HEK293 (cell line): Measurements from ENCODE around the gene PRPF6.

Experiments
- HOXD13 ChIP-seq: sonication (generic); formaldehyde crosslinking; IDR thresholded peaks from 2 replicates; pipeline ENCODE4 v1.8.0; 2022; ENCODE audit warnings: missing genetic modification reagents, borderline replicate concordance
- KLF9 ChIP-seq: fragments of 450-650 bp; formaldehyde crosslinking; IDR thresholded peaks from 2 replicates; pipeline ENCODE4 v1.5.1; 2016; ENCODE audit warnings: missing biosample characterization, missing genetic modification characterization, low read depth
- SP2 ChIP-seq: fragments of 450-650 bp; formaldehyde crosslinking; IDR thresholded peaks from 2 replicates; pipeline ENCODE4 v1.5.1; 2016; ENCODE audit warnings: missing biosample characterization, missing genetic modification characterization
- SP7 ChIP-seq: fragments of 450-650 bp; formaldehyde crosslinking; IDR thresholded peaks from 2 replicates; pipeline ENCODE4 v1.5.1; 2016; ENCODE audit warnings: missing biosample characterization, missing genetic modification characterization
- TCF7L2 ChIP-seq: IDR thresholded peaks from 2 replicates; pipeline ENCODE4 v1.6.1; 2011; ENCODE audit warnings: low read depth, mild to moderate bottlenecking, inconsistent platforms, low read length, moderate library complexity, borderline replicate concordance
- YY1 ChIP-seq: fragments of 450-650 bp; formaldehyde crosslinking; IDR thresholded peaks from 2 replicates; pipeline ENCODE4 v1.5.1; 2018; ENCODE audit warnings: missing biosample characterization, missing genetic modification characterization
- ZBTB20 ChIP-seq: fragments of 450-650 bp; formaldehyde crosslinking; IDR thresholded peaks from 2 replicates; pipeline ENCODE4 v1.5.1; 2016; ENCODE audit warnings: missing biosample characterization, missing genetic modification characterization
- ZBTB7A ChIP-seq: fragments of 450-650 bp; formaldehyde crosslinking; IDR thresholded peaks from 2 replicates; pipeline ENCODE4 v1.5.1; 2016; ENCODE audit warnings: low read depth, missing biosample characterization, missing genetic modification characterization
- ZFHX2 ChIP-seq: fragments of 450-650 bp; formaldehyde crosslinking; conservative IDR thresholded peaks from 2 replicates; pipeline ENCODE4 v1.5.1; 2016; ENCODE audit warnings: missing biosample characterization, missing genetic modification characterization
- ZIC2 ChIP-seq: fragments of 450-650 bp; formaldehyde crosslinking; IDR thresholded peaks from 2 replicates; pipeline ENCODE4 v1.5.1; 2016; ENCODE audit warnings: missing biosample characterization, missing genetic modification characterization
- ZNF175 ChIP-seq: fragments of 450-650 bp; formaldehyde crosslinking; IDR thresholded peaks from 2 replicates; pipeline ENCODE4 v1.5.1; 2016; ENCODE audit warnings: missing biosample characterization, missing genetic modification characterization
- ZNF221 ChIP-seq: fragments of 450-650 bp; formaldehyde crosslinking; IDR thresholded peaks from 2 replicates; pipeline ENCODE4 v1.5.1; 2017; ENCODE audit warnings: missing biosample characterization, missing genetic modification characterization, borderline replicate concordance
- ZNF239 ChIP-seq: fragments of 450-650 bp; formaldehyde crosslinking; IDR thresholded peaks from 2 replicates; pipeline ENCODE4 v1.5.1; 2016; ENCODE audit warnings: missing biosample characterization, missing genetic modification characterization
- ZNF341 ChIP-seq: fragments of 450-650 bp; formaldehyde crosslinking; IDR thresholded peaks from 2 replicates; pipeline ENCODE4; 2016; ENCODE audit warnings: low read depth, missing biosample characterization, missing genetic modification characterization
- ZNF350 ChIP-seq: fragments of 450-650 bp; formaldehyde crosslinking; IDR thresholded peaks from 2 replicates; pipeline ENCODE4 v1.5.0; 2017; ENCODE audit warnings: missing biosample characterization, mild to moderate bottlenecking, missing genetic modification characterization
- ZNF548 ChIP-seq: fragments of 450-650 bp; formaldehyde crosslinking; IDR thresholded peaks from 2 replicates; pipeline ENCODE4 v1.5.1; 2016; ENCODE audit warnings: missing biosample characterization, missing genetic modification characterization
- ZNF610 ChIP-seq: fragments of 450-650 bp; formaldehyde crosslinking; IDR thresholded peaks from 2 replicates; pipeline ENCODE4 v1.5.1; 2016; ENCODE audit warnings: missing biosample characterization, missing genetic modification characterization, borderline replicate concordance
- ZNF621 ChIP-seq: fragments of 450-650 bp; formaldehyde crosslinking; IDR thresholded peaks from 2 replicates; pipeline ENCODE4 v1.5.1; 2017; ENCODE audit warnings: missing biosample characterization, missing genetic modification characterization
- ZNF707 ChIP-seq: fragments of 450-650 bp; formaldehyde crosslinking; IDR thresholded peaks from 2 replicates; pipeline ENCODE4 v1.5.1; 2016; ENCODE audit warnings: missing biosample characterization, missing genetic modification characterization
- ZNF776 ChIP-seq: fragments of 450-650 bp; formaldehyde crosslinking; IDR thresholded peaks from 2 replicates; pipeline ENCODE4 v1.5.0; 2017; ENCODE audit warnings: missing biosample characterization, missing genetic modification characterization, borderline replicate concordance
- TF ChIP-seq, protein P1 (sequence below): fragments of 450-650 bp; formaldehyde crosslinking; optimal IDR thresholded peaks from 2 replicates; pipeline ENCODE3; 2016; ENCODE audit warnings: missing biosample characterization, mild to moderate bottlenecking, missing genetic modification characterization
- TF ChIP-seq, protein P2 (sequence below): fragments of 450-650 bp; formaldehyde crosslinking; IDR thresholded peaks from 2 replicates; pipeline ENCODE4 v1.5.1; 2016; ENCODE audit warnings: missing biosample characterization, missing genetic modification characterization, borderline replicate concordance
- TF ChIP-seq, protein P3 (sequence below): fragments of 450-650 bp; formaldehyde crosslinking; IDR thresholded peaks from 2 replicates; pipeline ENCODE4 v1.5.1; 2017; ENCODE audit warnings: missing biosample characterization, missing genetic modification characterization
- TF ChIP-seq, protein P4 (sequence below): fragments of 450-650 bp; formaldehyde crosslinking; IDR thresholded peaks from 2 replicates; pipeline ENCODE4 v1.5.1; 2017; ENCODE audit warnings: missing biosample characterization, mild to moderate bottlenecking, missing genetic modification characterization, moderate library complexity
- TF ChIP-seq, protein P5 (sequence below): fragments of 450-650 bp; formaldehyde crosslinking; IDR thresholded peaks from 2 replicates; pipeline ENCODE4 v1.5.1; 2016; ENCODE audit warnings: missing biosample characterization, missing genetic modification characterization
- TF ChIP-seq, protein P6 (sequence below): fragments of 450-650 bp; formaldehyde crosslinking; IDR thresholded peaks from 2 replicates; pipeline ENCODE4 v1.5.1; 2016; ENCODE audit warnings: missing biosample characterization, missing genetic modification characterization
- TF ChIP-seq, protein P7 (sequence below): fragments of 450-650 bp; formaldehyde crosslinking; IDR thresholded peaks from 2 replicates; pipeline ENCODE4 v1.5.1; 2017; ENCODE audit warnings: missing biosample characterization, missing genetic modification characterization
- TF ChIP-seq, protein P8 (sequence below): fragments of 450-650 bp; formaldehyde crosslinking; IDR thresholded peaks from 2 replicates; pipeline ENCODE4 v1.5.1; 2016; ENCODE audit warnings: missing biosample characterization, missing genetic modification characterization

The PRPF6 gene

DNA sequence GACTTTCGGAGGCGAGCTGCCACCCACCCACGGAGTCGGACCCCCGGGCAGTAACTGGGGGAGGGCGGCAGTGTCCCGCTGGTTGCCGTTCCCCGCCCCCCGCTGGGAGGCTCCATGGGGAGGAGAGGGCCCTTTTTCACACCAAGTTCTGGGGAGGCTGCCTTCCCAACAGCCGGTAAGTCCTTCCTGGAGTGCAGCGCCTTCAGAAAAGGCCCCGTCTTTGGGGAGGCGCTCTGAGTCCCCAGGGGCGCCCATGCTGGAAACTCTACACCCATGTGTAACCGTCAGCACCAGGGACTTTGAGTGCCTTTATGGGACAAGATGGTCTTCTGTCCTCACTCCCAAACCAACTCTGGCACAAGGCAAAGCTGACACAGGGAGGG lies 68.9 kb downstream of the PRPF6 start (continued):
- TF ChIP-seq, protein P1, sequence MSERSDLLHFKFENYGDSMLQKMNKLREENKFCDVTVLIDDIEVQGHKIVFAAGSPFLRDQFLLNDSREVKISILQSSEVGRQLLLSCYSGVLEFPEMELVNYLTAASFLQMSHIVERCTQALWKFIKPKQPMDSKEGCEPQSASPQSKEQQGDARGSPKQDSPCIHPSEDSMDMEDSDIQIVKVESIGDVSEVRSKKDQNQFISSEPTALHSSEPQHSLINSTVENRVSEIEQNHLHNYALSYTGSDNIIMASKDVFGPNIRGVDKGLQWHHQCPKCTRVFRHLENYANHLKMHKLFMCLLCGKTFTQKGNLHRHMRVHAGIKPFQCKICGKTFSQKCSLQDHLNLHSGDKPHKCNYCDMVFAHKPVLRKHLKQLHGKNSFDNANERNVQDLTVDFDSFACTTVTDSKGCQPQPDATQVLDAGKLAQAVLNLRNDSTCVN, result peak; percentile 28
- TF ChIP-seq ZNF548 (tag by site-specific recombination), result no peak
- no peak for TF ChIP-seq ZNF350 (tag by site-specific recombination)
- TF ChIP-seq ZNF239 (tag by site-specific recombination), result no peak
- TF ChIP-seq, protein P2, sequence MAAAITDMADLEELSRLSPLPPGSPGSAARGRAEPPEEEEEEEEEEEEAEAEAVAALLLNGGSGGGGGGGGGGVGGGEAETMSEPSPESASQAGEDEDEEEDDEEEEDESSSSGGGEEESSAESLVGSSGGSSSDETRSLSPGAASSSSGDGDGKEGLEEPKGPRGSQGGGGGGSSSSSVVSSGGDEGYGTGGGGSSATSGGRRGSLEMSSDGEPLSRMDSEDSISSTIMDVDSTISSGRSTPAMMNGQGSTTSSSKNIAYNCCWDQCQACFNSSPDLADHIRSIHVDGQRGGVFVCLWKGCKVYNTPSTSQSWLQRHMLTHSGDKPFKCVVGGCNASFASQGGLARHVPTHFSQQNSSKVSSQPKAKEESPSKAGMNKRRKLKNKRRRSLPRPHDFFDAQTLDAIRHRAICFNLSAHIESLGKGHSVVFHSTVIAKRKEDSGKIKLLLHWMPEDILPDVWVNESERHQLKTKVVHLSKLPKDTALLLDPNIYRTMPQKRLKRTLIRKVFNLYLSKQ (tag by site-specific recombination), result no peak
- TF ChIP-seq HOXD13 (CRISPR knock-in tag), result no peak
- no peak; the same call in 1 of the 2 replicates for TF ChIP-seq KLF9
- TF ChIP-seq, protein P3, sequence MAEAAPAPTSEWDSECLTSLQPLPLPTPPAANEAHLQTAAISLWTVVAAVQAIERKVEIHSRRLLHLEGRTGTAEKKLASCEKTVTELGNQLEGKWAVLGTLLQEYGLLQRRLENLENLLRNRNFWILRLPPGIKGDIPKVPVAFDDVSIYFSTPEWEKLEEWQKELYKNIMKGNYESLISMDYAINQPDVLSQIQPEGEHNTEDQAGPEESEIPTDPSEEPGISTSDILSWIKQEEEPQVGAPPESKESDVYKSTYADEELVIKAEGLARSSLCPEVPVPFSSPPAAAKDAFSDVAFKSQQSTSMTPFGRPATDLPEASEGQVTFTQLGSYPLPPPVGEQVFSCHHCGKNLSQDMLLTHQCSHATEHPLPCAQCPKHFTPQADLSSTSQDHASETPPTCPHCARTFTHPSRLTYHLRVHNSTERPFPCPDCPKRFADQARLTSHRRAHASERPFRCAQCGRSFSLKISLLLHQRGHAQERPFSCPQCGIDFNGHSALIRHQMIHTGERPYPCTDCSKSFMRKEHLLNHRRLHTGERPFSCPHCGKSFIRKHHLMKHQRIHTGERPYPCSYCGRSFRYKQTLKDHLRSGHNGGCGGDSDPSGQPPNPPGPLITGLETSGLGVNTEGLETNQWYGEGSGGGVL (tag by site-specific recombination), result peak; percentile 54
- peak; percentile 32; the same call in 1 of the 2 replicates for TF ChIP-seq ZBTB20 (tag by site-specific recombination)
- TF ChIP-seq, protein P4, sequence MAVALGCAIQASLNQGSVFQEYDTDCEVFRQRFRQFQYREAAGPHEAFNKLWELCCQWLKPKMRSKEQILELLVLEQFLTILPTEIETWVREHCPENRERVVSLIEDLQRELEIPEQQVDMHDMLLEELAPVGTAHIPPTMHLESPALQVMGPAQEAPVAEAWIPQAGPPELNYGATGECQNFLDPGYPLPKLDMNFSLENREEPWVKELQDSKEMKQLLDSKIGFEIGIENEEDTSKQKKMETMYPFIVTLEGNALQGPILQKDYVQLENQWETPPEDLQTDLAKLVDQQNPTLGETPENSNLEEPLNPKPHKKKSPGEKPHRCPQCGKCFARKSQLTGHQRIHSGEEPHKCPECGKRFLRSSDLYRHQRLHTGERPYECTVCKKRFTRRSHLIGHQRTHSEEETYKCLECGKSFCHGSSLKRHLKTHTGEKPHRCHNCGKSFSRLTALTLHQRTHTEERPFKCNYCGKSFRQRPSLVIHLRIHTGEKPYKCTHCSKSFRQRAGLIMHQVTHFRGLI (tag by site-specific recombination), result no peak
- TF ChIP-seq ZNF776 (tag by site-specific recombination), result no peak
- TF ChIP-seq TCF7L2, result no peak
- TF ChIP-seq, protein P5, sequence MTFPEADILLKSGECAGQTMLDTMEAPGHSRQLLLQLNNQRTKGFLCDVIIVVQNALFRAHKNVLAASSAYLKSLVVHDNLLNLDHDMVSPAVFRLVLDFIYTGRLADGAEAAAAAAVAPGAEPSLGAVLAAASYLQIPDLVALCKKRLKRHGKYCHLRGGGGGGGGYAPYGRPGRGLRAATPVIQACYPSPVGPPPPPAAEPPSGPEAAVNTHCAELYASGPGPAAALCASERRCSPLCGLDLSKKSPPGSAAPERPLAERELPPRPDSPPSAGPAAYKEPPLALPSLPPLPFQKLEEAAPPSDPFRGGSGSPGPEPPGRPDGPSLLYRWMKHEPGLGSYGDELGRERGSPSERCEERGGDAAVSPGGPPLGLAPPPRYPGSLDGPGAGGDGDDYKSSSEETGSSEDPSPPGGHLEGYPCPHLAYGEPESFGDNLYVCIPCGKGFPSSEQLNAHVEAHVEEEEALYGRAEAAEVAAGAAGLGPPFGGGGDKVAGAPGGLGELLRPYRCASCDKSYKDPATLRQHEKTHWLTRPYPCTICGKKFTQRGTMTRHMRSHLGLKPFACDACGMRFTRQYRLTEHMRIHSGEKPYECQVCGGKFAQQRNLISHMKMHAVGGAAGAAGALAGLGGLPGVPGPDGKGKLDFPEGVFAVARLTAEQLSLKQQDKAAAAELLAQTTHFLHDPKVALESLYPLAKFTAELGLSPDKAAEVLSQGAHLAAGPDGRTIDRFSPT (tag by site-specific recombination), result peak; percentile 60
- no peak for TF ChIP-seq ZNF707 (tag by site-specific recombination)
- TF ChIP-seq ZNF175, result no peak
- 0 out of 2 replicates have a peak, but pooled peaks have one; percentile 46 for TF ChIP-seq ZBTB7A (tag by site-specific recombination)
- TF ChIP-seq ZNF621 (tag by site-specific recombination), result no peak
- TF ChIP-seq ZNF341 (tag by site-specific recombination), result peak; percentile 96
- TF ChIP-seq ZNF610 (tag by site-specific recombination), result no peak
- TF ChIP-seq ZIC2 (tag by site-specific recombination), result peak; percentile 99
- TF ChIP-seq, protein P6, sequence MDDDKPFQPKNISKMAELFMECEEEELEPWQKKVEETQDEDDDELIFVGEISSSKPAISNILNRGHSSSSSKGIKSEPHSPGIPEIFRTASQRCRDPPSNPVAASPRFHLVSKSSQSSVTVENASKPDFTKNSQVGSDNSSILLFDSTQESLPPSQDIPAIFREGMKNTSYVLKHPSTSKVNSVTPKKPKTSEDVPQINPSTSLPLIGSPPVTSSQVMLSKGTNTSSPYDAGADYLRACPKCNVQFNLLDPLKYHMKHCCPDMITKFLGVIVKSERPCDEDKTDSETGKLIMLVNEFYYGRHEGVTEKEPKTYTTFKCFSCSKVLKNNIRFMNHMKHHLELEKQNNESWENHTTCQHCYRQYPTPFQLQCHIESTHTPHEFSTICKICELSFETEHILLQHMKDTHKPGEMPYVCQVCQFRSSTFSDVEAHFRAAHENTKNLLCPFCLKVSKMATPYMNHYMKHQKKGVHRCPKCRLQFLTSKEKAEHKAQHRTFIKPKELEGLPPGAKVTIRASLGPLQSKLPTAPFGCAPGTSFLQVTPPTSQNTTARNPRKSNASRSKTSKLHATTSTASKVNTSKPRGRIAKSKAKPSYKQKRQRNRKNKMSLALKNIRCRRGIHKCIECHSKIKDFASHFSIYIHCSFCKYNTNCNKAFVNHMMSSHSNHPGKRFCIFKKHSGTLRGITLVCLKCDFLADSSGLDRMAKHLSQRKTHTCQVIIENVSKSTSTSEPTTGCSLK (tag by site-specific recombination), result no peak
- TF ChIP-seq SP2 (tag by site-specific recombination), result peak; percentile 60
- TF ChIP-seq SP7 (tag by site-specific recombination), result peak; percentile 84
- 0 out of 2 replicates have a peak, but pooled peaks have one; percentile 19 for TF ChIP-seq YY1 (tag by site-specific recombination)
- peak; percentile 90 for TF ChIP-seq ZFHX2 (tag by site-specific recombination)
- no peak for TF ChIP-seq ZNF221 (tag by site-specific recombination)
- TF ChIP-seq, protein P7, sequence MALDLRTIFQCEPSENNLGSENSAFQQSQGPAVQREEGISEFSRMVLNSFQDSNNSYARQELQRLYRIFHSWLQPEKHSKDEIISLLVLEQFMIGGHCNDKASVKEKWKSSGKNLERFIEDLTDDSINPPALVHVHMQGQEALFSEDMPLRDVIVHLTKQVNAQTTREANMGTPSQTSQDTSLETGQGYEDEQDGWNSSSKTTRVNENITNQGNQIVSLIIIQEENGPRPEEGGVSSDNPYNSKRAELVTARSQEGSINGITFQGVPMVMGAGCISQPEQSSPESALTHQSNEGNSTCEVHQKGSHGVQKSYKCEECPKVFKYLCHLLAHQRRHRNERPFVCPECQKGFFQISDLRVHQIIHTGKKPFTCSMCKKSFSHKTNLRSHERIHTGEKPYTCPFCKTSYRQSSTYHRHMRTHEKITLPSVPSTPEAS (tag by site-specific recombination), result no peak
- TF ChIP-seq, protein P8, sequence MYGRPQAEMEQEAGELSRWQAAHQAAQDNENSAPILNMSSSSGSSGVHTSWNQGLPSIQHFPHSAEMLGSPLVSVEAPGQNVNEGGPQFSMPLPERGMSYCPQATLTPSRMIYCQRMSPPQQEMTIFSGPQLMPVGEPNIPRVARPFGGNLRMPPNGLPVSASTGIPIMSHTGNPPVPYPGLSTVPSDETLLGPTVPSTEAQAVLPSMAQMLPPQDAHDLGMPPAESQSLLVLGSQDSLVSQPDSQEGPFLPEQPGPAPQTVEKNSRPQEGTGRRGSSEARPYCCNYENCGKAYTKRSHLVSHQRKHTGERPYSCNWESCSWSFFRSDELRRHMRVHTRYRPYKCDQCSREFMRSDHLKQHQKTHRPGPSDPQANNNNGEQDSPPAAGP (tag by site-specific recombination), result peak; percentile 45; the same call in 1 of the 2 replicates
